Measurements from ENCODE around the gene STAT6. TPM values are rescaled to one million over a fixed set of nuclear protein-coding genes. Genes with fewer than 3 reads are reported as not detected.

The STAT6 gene
- total RNA-seq, 1 donor from 2014 or later, result 188 TPM

GRCh38 chr12:57110104-57111030 is 795 bp downstream of the STAT6 start:
- no peak for TF ChIP-seq CTCF (IDR thresholded peaks at IDR 0.05)
- peak overlapping the region; percentile 96 to 98 for H3K27ac ChIP-seq
- peak in 1 of 2 donors; percentile 83 for DNase-seq (ENCODE audit: low spot score in 2 of 2)
- H3K4me1 ChIP-seq, result peaks cover 4 to 17% of the 10 kb centered on the region in 2 donors
- intact Hi-C loops (cut with DNase I), result loop anchor here (1.0 to 2.0 kb wide), 2 partner anchors 16 to 21 kb away; partner anchors contain the start of gene NAB2
- H3K4me3 ChIP-seq, result peak overlapping the region; percentile 76 to 90
- no peaks in the 10 kb centered on the region for H3K9me3 ChIP-seq
- H3K27me3 ChIP-seq, result no peaks in the 10 kb centered on the region
- peaks cover 29 to 30% of the 10 kb centered on the region in 2 donors for H3K36me3 ChIP-seq

GRCh38 chr12:57109207-57110103 is 1.7 kb downstream of the STAT6 start:
- intact Hi-C loops (cut with DNase I), result loop anchor here (1.0 to 2.0 kb wide), 2 partner anchors 17 to 20 kb away; partner anchors contain the start of gene NAB2
- peak overlapping the region; percentile 96 to 98 for H3K27ac ChIP-seq
- no peak for DNase-seq (ENCODE audit: low spot score in 2 of 2)

GRCh38 chr12:57107456-57108155 is 3.6 kb downstream of the STAT6 start:
- H3K4me3 ChIP-seq, result no peak overlapping the region
- peak in 1 of 2 donors; percentile 49 for DNase-seq (ENCODE audit: low spot score in 2 of 2)
- H3K9me3 ChIP-seq, result no peaks in the 10 kb centered on the region
- TF ChIP-seq CTCF (IDR thresholded peaks at IDR 0.05), result no peak
- H3K27me3 ChIP-seq, result no peaks in the 10 kb centered on the region
- intact Hi-C loops (cut with DNase I), result no loop called here
- H3K27ac ChIP-seq, result no peak overlapping the region
- H3K4me1 ChIP-seq, result peaks cover 4 to 15% of the 10 kb centered on the region in 2 donors
- H3K36me3 ChIP-seq, result peaks cover 51 to 53% of the 10 kb centered on the region in 2 donors

More at GRCh38 chr12:57109207-57110103, 1.7 kb downstream of the STAT6 start:
- Histone ChIP-seq H3K9me3 (no peaks in the 10 kb centered on the region), H3K4me3 (peak overlapping the region; percentile 76 to 90), H3K27me3 (no peaks in the 10 kb centered on the region), H3K4me1 (peaks cover 4 to 17% of the 10 kb centered on the region in 2 donors), H3K36me3 (peaks cover 38 to 39% of the 10 kb centered on the region in 2 donors)
- TF ChIP-seq CTCF (IDR thresholded peaks at IDR 0.05), result no peak

GRCh38 chr12:57106021-57106708 is 5.0 kb downstream of the STAT6 start:
- H3K27ac ChIP-seq, result peak overlapping the region in 1 of 2 donors; percentile 29
- DNase-seq (ENCODE audit: low spot score in 2 of 2), result peak in 1 of 2 donors; percentile 50

More at GRCh38 chr12:57106021-57106708, 5.0 kb downstream of the STAT6 start:
- TF ChIP-seq CTCF (IDR thresholded peaks at IDR 0.05), result no peak
- no peak overlapping the region for H3K4me3 ChIP-seq
- H3K9me3 ChIP-seq, result no peaks in the 10 kb centered on the region
- intact Hi-C loops (cut with DNase I), result no loop called here
- peaks cover 51 to 67% of the 10 kb centered on the region in 2 donors for H3K36me3 ChIP-seq
- no peaks in the 10 kb centered on the region for H3K27me3 ChIP-seq
- H3K4me1 ChIP-seq, result peaks cover 4 to 12% of the 10 kb centered on the region in 2 donors

Measured in ascending aorta (tissue), 2 donors.